Gastrocnemius medialis (tissue), 4 donors: Measurements from ENCODE around the gene RRM1.

Experiments used
- CTCF ChIP-seq, 5 experiments: fragments of 450-650 bp in 3 of 5; fragments of 200-600 bp in 2 of 5; sonication (generic) in 2 of 5; IDR thresholded peaks in 4 of 5; conservative IDR thresholded peaks in 1 of 5; 1 replicate in 4 of 5; 2 replicates in 1 of 5; pipeline ENCODE4 v1.5.1; 2016 to 2019; ENCODE audit warnings: antibody characterized with exemption in 5 of 5, mild to moderate bottlenecking in 3 of 5, moderate library complexity in 3 of 5
- POLR2A ChIP-seq, 2 donors: fragments of 450-650 bp; IDR thresholded peaks; one replicate each; pipeline ENCODE4 v1.6.1; 2017; ENCODE audit warnings: antibody characterized with exemption in 2 of 2, mild to moderate bottlenecking in 2 of 2, moderate library complexity in 2 of 2

- TF ChIP-seq CTCF (IDR thresholded peaks at IDR 0.05 in 4 of 5, conservative IDR thresholded peaks at IDR 0.05 in 1 of 5) (no peak), POLR2A (IDR thresholded peaks at IDR 0.05) (no peak)
Observed at GRCh38 chr11:4156571-4156970, 62.0 kb downstream of the RRM1 start.
